Measurements from ENCODE around the gene LRRC8D.

The LRRC8D gene

GRCh38 chr1:89872567-89872966 is 51.7 kb downstream of the LRRC8D start:
- DNase-seq = no peak

GRCh38 chr1:89873288-89873687 is 52.5 kb downstream of the LRRC8D start:
- no peak for DNase-seq

- no peak for DNase-seq
These were observed 52.9 kb downstream of the LRRC8D start for GRCh38 chr1:89873770-89874169.

GRCh38 chr1:89876463-89876862 is 55.6 kb downstream of the LRRC8D start:
- no peak for DNase-seq

GRCh38 chr1:89877756-89878155 is 56.9 kb downstream of the LRRC8D start:
- DNase-seq = no peak

GRCh38 chr1:89878256-89878655 is 57.4 kb downstream of the LRRC8D start:
- no peak for DNase-seq

- DNase-seq = no peak
These were observed 59.8 kb downstream of the LRRC8D start for GRCh38 chr1:89880679-89881078.

GRCh38 chr1:89881415-89882058 is 60.7 kb downstream of the LRRC8D start:
- DNase-seq = no peak

- no peak for DNase-seq
These were observed 61.7 kb downstream of the LRRC8D start for GRCh38 chr1:89882348-89883029.

GRCh38 chr1:89883030-89883379 is 62.2 kb downstream of the LRRC8D start:
- DNase-seq = no peak

- no peak for DNase-seq
These were observed 64.1 kb downstream of the LRRC8D start for GRCh38 chr1:89884718-89885596.

GRCh38 chr1:89887270-89887669 is 66.4 kb downstream of the LRRC8D start:
- no peak for DNase-seq

- DNase-seq = peak; percentile 52
These were observed 66.9 kb downstream of the LRRC8D start for GRCh38 chr1:89887713-89888112.

GRCh38 chr1:89888480-89889322 is 67.9 kb downstream of the LRRC8D start:
- DNase-seq = no peak

GRCh38 chr1:89889323-89889615 is 68.4 kb downstream of the LRRC8D start:
- no peak for DNase-seq

GRCh38 chr1:89890085-89890752 is 69.4 kb downstream of the LRRC8D start:
- DNase-seq = peak; percentile 48

- DNase-seq = no peak
These were observed 72.0 kb downstream of the LRRC8D start for GRCh38 chr1:89892816-89893215.

- DNase-seq = no peak
These were observed 73.7 kb downstream of the LRRC8D start for GRCh38 chr1:89894210-89895201.

- peak; percentile 80 for DNase-seq
These were observed 75.5 kb downstream of the LRRC8D start for GRCh38 chr1:89896105-89896942.

Data from hematopoietic multipotent progenitor cell treated with erythropoietin and hydrocortisone succinate and interleukin-3 and kit ligand, for 6 days (in vitro differentiated cells).